Small intestine (tissue), 7 donors: ENCODE results near the gene MAPKBP1. TPM values are rescaled to one million over a fixed set of nuclear protein-coding genes. Genes with fewer than 3 reads are reported as not detected.
A peak's percentile ranks its signal among the peaks of the same experiment; 100 is the strongest.

ENCODE experiments used
- DNase-seq, 2 donors: peaks; one replicate each; pipeline versions ENCODE4 v3.0.0 to v3.0.0-alpha.2; 2013
- FAIRE-seq: peaks from 2 replicates; lab custom pipeline; 2012; peaks lifted over from hg19 to GRCh38; lab: Jason Lieb, UNC
- H3K27ac ChIP-seq, 3 donors: one replicate each; pipeline ENCODE4 v1.5.1; 2013; ENCODE audit warnings: low read length in 2 of 3, mild to moderate bottlenecking in 2 of 3, control low read depth in 1 of 3, inconsistent platforms in 1 of 3, low read depth in 1 of 3, moderate library complexity in 1 of 3
- H3K27me3 ChIP-seq, 3 donors: one replicate each; pipeline ENCODE4 v1.6.1; 2013; ENCODE audit warnings: low read length in 3 of 3, inconsistent platforms in 1 of 3; ENCODE audit not compliant: control insufficient read depth in 3 of 3, insufficient read depth in 3 of 3
- H3K36me3 ChIP-seq, 3 donors: one replicate each; pipeline ENCODE4 v1.6.1; 2013; ENCODE audit warnings: low read length in 3 of 3, inconsistent platforms in 1 of 3, low read depth in 1 of 3, mild to moderate bottlenecking in 1 of 3, moderate library complexity in 1 of 3; ENCODE audit not compliant: control insufficient read depth in 3 of 3, insufficient read depth in 2 of 3
- H3K4me1 ChIP-seq, 3 donors: one replicate each; pipeline ENCODE4 v1.6.1; 2013; ENCODE audit warnings: low read length in 2 of 3, inconsistent platforms in 1 of 3, low read depth in 1 of 3, mild to moderate bottlenecking in 1 of 3, moderate library complexity in 1 of 3; ENCODE audit not compliant: control insufficient read depth in 3 of 3, insufficient read depth in 2 of 3
- H3K4me3 ChIP-seq, 3 donors: one replicate each; pipeline ENCODE4 v1.5.1; 2013; ENCODE audit warnings: low read length in 3 of 3, control low read depth in 1 of 3, inconsistent platforms in 1 of 3, low read depth in 1 of 3, mild to moderate bottlenecking in 1 of 3, moderate library complexity in 1 of 3
- H3K9me3 ChIP-seq, 2 donors: one replicate each; pipeline ENCODE4 v1.6.1; 2013; ENCODE audit warnings: low read depth in 1 of 2, low read length in 1 of 2; ENCODE audit not compliant: control insufficient read depth in 2 of 2, insufficient read depth in 1 of 2
- WGBS, 3 donors: extraction: QIAGEN DNeasy Blood & Tissue Kit; methylation state at CpG; one replicate each; pipeline ENCODE4 v1.1.7; 2013; 5-methylcytosine and 5-hydroxymethylcytosine counted together
- polyA plus RNA-seq, 4 donors: library from polyadenylated mRNA; stranded (reverse) in 3 of 4; unstranded in 1 of 4; fragments of 200-250 nt in 3 of 4; fragments of 120-200 nt in 1 of 4; gene quantifications; one replicate each; pipeline versions ENCODE4 v1.2.1 to v1.2.3, GENCODE V29; 2013
- donor health status: healthy with polysubstance abuse.
- donor health status: control.
- donor health status: control.
- donor health status: Bipolar disorder and iron deficiency.
- donor health status: healthy.

The MAPKBP1 gene
- polyA plus RNA-seq, 4 donors = 8.3 to 30.2 (median 23.6) TPM

GRCh38 chr15:41869770-41870688, 95.7 kb downstream of the MAPKBP1 start:
- no peak for FAIRE-seq
- H3K4me1 ChIP-seq = peaks cover 0 to 12% (median 0%) of the 10 kb centered on the region in 3 donors
- H3K27ac ChIP-seq = no peak overlapping the region
- WGBS, 3 donors = 85 to 86% (median 86%) methylated on average over 39 to 42 of the region's 42 CpGs
- H3K4me3 ChIP-seq = no peak overlapping the region
- no peaks in the 10 kb centered on the region for H3K36me3 ChIP-seq
- no peak for DNase-seq
- no peaks in the 10 kb centered on the region for H3K27me3 ChIP-seq
- no peaks in the 10 kb centered on the region for H3K9me3 ChIP-seq

DNA sequence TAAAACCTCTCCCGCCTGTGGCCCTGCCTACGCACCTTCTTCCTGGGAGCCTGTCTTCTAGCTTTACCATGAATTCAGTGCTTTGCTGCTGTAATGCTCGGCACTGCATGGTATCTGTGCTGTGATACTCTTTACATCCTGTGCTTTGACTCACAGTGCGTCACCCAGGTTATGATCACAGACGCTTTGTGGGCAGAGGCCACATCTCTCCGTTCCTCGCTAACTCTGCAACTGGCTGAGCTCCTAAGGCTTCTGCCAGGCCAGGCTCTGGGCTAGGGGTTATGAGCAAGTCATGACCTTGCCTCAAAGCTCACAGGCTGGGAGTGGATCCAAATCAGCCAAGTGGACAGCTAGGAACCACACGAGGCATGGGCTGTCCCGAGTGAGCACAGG, 96.4 kb downstream of the MAPKBP1 start:
- Histone ChIP-seq H3K4me1 (peaks cover 0 to 10% (median 0%) of the 10 kb centered on the region in 3 donors), H3K27me3 (no peaks in the 10 kb centered on the region), H3K36me3 (no peaks in the 10 kb centered on the region), H3K4me3 (no peak overlapping the region), H3K27ac (no peak overlapping the region), H3K9me3 (no peaks in the 10 kb centered on the region)
- WGBS, 3 donors = 71 to 79% (median 73%) methylated on average over 9 of the region's 9 CpGs
- no peak for FAIRE-seq
- DNase-seq = peak in 1 of 2 donors; percentile 29

DNA sequence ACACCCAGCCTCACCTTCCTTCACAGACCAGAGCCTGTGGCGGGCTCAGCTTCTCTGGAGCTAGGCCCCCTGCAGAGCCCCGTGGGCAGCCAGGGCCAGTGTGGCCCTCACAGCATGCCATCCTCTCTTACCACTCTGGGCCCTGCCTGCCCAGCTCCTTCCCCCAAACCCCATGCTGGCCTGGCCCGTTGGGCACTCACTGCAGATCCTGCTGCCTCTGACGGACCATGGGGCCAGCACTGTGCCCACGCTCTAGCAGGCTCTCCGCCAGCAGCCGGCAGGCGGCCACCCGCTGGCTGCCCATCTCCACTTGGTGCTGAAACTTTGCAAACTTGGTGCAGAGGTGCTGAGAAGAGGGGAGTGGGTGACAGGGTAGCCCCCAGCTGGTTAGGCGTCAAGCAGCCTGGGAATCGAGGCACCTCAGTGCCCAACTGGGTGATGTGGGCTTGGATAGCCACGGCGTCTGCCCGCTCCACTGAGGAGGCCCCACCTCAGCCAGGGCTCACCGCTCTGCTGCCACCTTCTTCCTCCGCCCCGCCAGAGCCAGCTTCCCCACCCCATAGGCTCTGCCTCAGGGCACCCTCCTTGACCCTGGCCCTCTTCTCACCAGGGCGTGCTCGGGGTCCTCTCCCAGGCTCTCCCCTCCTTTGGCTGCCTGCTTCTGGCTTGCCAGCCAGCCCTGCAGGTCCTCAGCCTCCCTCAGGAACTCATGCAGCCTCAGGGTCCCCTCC, 97.1 kb downstream of the MAPKBP1 start:
- no peaks in the 10 kb centered on the region for H3K9me3 ChIP-seq
- H3K4me1 ChIP-seq = peaks cover 0 to 3% (median 0%) of the 10 kb centered on the region in 3 donors
- no peaks in the 10 kb centered on the region for H3K36me3 ChIP-seq
- FAIRE-seq = no peak
- no peak overlapping the region for H3K27ac ChIP-seq
- 91 to 93% (median 92%) methylated on average over 14 to 19 of the region's 19 CpGs for WGBS, 3 donors
- H3K27me3 ChIP-seq = no peaks in the 10 kb centered on the region
- no peak for DNase-seq
- H3K4me3 ChIP-seq = no peak overlapping the region

GRCh38 chr15:41872166-41872747, 98.0 kb downstream of the MAPKBP1 start:
- H3K27me3 ChIP-seq = no peaks in the 10 kb centered on the region
- no peaks in the 10 kb centered on the region for H3K9me3 ChIP-seq
- H3K4me3 ChIP-seq = no peak overlapping the region
- FAIRE-seq (no peak), DNase-seq (no peak)
- H3K36me3 ChIP-seq = no peaks in the 10 kb centered on the region
- H3K4me1 ChIP-seq = no peaks in the 10 kb centered on the region
- 87 to 95% (median 93%) methylated on average over 9 of the region's 9 CpGs for whole genome bisulfite sequencing, 3 donors
- no peak overlapping the region for H3K27ac ChIP-seq

DNA sequence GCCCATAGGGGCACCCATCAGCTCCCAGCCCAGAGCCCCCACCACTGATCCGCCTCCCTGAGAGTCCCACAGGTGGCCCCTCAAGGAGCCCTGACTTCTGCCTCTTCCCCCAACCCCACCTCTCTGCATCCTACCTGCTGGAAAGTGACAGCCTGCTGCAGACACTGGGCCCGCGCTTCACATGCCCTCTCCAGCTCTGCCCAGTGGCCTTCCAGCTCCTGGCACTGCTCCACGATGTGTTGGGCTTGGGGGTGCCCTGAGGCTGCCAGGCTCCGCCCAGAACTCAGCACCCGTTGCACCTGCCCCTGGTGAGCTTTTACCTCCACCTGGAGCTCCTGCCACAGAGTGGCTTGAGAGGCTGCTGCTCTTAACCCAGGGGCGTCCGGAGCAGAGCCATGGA, 99.4 kb downstream of the MAPKBP1 start:
- WGBS, 3 donors = 31 to 70% (median 34%) methylated on average over 8 of the region's 8 CpGs
- no peaks in the 10 kb centered on the region for H3K27me3 ChIP-seq
- FAIRE-seq (no peak), DNase-seq (no peak)
- no peaks in the 10 kb centered on the region for H3K4me1 ChIP-seq
- H3K4me3 ChIP-seq = no peak overlapping the region
- no peaks in the 10 kb centered on the region for H3K9me3 ChIP-seq
- no peaks in the 10 kb centered on the region for H3K36me3 ChIP-seq
- H3K27ac ChIP-seq = no peak overlapping the region

- Histone ChIP-seq H3K27me3 (no peaks in the 10 kb centered on the region), H3K9me3 (no peaks in the 10 kb centered on the region), H3K36me3 (no peaks in the 10 kb centered on the region), H3K4me3 (no peak overlapping the region), H3K27ac (no peak overlapping the region), H3K4me1 (no peaks in the 10 kb centered on the region)
- DNase-seq (no peak), FAIRE-seq (no peak)
- WGBS, 3 donors = 82 to 98% (median 89%) methylated on average over 9 to 12 of the region's 12 CpGs
Measured at GRCh38 chr15:41874736-41875135, 100.5 kb downstream of the MAPKBP1 start.

GRCh38 chr15:41876007-41876406, 101.7 kb downstream of the MAPKBP1 start:
- 79 to 93% (median 85%) methylated on average over 11 to 13 of the region's 13 CpGs for whole genome bisulfite sequencing, 3 donors
- no peaks in the 10 kb centered on the region for H3K36me3 ChIP-seq
- no peaks in the 10 kb centered on the region for H3K9me3 ChIP-seq
- peaks cover 0 to 4% (median 0%) of the 10 kb centered on the region in 3 donors for H3K27me3 ChIP-seq
- DNase-seq (no peak), FAIRE-seq (no peak)
- H3K4me1 ChIP-seq = no peaks in the 10 kb centered on the region
- no peak overlapping the region for H3K4me3 ChIP-seq
- H3K27ac ChIP-seq = no peak overlapping the region

DNA sequence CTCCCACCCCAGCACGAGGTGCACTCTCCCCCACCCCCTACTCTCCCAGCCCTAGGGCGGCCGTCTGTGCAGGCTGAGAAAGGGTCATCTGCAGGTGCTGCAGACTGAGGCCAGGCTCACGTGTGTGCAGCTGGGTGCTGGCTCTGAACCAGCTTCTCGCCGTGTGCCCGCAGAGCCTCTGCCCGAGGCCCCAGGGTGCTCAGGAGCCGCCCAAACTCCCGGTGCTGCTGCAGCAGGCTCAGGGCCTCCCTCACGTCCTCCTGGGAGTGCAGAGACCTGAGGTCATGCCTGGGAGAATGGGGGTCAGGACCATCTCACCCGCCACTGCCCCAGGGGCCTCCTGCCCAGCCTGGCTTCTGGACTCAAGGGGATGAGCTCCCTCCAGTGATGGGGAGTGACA, 102.4 kb downstream of the MAPKBP1 start:
- 20 to 60% (median 45%) methylated on average over 10 to 12 of the region's 12 CpGs for WGBS, 3 donors
- H3K4me3 ChIP-seq = no peak overlapping the region
- FAIRE-seq (no peak), DNase-seq (no peak)
- no peak overlapping the region for H3K27ac ChIP-seq
- no peaks in the 10 kb centered on the region for H3K36me3 ChIP-seq
- H3K27me3 ChIP-seq = peaks cover 0 to 10% (median 0%) of the 10 kb centered on the region in 3 donors
- H3K4me1 ChIP-seq = no peaks in the 10 kb centered on the region
- H3K9me3 ChIP-seq = no peaks in the 10 kb centered on the region
